ENCODE data around the gene ANAPC4. TPM values are rescaled to one million over a fixed set of nuclear protein-coding genes. Genes with fewer than 3 reads are reported as not detected.

ANAPC4 gene
- total RNA-seq, 1 donor from 2014 or later: 30.2 TPM

DNA sequence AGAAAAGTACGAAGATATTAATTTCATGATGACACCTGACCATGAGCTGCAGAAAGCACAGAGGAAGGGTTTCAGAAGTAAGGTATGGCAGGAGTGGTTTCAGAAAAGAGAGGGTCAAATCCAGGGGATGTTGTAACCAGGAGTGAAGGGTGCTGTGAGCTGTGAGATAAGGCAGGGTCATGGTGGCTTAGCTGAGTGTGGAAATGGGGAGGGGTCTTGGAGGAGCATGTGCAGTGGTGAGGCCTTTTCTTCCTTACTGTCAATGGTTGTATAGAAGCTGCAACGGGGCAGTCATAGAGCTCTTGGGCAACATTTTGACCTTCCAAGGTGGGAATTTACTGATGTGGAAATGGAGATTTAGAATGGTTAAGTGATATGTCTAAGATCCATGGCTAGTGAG, 2.5 kb downstream of the ANAPC4 start:
- no peak for DNase-seq

GRCh38 chr4:25383647-25384046, 6.6 kb downstream of the ANAPC4 start:
- no peak for DNase-seq

GRCh38 chr4:25386926-25387325, 9.9 kb downstream of the ANAPC4 start:
- DNase-seq: no peak

DNA sequence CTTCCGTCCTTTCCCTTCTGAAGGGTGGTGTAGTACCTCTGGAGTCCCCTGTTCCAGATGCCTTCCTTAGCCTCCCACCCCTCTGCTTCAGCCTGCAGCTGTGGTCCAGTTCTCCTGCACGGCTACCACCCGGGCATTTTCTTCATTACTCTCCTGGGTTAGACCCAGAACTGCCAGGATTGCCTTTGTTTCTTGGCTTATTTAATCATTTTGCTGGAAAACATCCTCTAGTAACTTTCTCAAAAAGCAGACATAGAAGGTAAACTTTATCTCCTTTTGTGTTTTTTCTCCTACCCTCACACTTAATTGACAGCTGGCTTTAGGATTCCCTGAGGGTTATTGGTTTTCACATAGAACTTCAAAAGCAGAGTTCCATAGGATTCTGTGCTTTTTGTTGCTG, 20.2 kb downstream of the ANAPC4 start:
- DNase-seq: no peak

DNA sequence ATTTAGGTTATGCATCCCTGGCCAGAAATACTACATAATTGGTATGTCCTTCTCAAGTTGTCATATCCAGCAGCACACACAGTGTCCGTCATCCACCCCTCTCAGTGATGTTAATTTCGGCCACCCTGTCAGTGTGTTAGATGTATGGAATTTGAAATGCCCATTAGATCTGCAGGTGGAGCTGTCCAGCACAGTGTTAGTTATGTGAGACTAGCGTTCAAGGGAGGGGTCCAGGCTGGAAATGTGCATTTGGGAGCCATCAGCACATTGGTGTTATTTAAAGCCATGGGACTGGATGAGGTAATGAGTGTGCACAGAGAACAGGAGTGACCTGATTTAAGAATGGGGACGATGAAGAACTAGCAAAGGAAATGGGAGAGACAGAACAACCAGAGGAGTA, 22.4 kb downstream of the ANAPC4 start:
- no peak for DNase-seq

DNA sequence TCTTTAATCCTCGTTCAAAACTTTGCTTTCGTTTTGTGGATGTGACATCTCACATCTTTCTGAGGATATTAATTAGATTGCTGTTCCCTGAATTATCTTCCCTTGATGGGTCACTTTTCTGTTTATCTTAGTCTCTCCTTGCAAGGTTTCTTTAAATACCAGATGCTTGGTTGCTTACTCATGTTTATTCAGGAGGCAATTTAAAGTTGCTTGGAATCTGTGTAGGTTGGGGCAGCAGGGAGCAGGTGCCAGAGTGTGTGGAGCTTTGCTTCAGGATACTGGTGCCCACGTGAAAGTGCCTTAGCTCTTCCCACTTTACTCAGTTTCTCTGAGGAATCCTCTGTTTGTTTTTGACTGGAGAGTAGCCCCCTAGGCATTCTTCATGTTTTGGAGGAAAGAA, 24.0 kb downstream of the ANAPC4 start:
- no peak for DNase-seq

- DNase-seq: no peak
These were observed 25.5 kb downstream of the ANAPC4 start for GRCh38 chr4:25402521-25402920.

- DNase-seq: no peak
These were observed 26.6 kb downstream of the ANAPC4 start for GRCh38 chr4:25403699-25404098.

DNA sequence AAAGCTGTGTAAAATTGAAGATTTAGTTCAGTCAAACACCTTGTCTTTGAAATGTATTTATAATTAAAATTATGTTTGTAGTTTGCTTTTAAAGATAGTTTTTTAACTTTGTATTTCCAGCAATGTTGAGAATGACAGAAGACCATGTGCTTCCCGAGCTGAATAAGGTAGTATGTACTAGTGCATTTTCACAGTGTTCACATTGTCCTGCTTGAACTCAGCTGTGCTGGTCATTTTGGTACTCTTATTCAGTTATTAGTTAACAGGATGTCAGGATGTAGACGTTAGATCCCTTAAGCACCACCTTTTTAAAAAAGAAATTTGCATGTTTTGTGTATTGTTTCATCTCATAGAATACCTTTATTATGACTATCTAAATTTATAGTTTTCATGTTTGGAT, 28.4 kb downstream of the ANAPC4 start:
- no peak for DNase-seq

GRCh38 chr4:25406081-25406692, 29.1 kb downstream of the ANAPC4 start:
- no peak for DNase-seq

GRCh38 chr4:25410820-25411529, 33.9 kb downstream of the ANAPC4 start:
- no peak for DNase-seq

GRCh38 chr4:25413261-25413660, 36.2 kb downstream of the ANAPC4 start:
- DNase-seq: no peak

DNA sequence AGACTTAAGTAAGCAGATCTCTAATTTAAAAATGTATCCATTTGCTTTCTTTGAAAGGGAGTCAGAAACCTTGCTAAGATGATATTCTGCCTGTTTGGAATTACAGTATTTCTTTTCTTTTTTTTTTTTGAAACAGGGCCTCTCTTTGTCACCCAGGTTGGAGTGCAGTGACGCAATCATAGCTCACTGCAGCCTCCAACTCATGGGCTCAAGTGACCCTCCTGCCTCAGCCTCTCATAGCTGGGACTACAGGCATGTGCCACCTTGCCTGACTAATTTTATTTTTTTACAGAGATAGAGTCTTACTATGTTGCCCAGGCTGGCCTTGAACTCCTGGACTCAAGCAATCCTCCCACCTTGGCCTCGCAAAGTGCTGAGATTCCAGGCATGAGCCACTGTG, 40.0 kb downstream of the ANAPC4 start:
- no peak for DNase-seq

DNA sequence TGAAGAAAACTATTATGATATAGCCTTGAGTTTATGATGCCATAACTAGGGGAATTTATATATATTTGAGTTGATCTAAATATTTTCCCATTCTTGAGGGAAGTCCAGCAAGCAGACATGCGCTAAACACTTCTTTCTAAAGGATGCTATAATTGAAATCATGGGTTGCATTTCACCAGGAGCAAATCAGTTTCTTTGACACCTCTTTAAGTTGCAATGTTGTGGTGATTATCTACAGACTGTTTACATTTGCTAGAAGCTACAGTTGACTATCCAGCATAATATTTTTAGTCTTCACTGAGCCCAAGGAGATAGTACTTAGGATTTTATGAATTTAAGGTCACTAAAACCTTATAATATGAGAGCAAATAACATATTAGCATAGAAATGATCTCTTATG, 43.9 kb downstream of the ANAPC4 start:
- no peak for DNase-seq

GRCh38 chr4:25421816-25422525, 44.9 kb downstream of the ANAPC4 start:
- no peak for DNase-seq

DNA sequence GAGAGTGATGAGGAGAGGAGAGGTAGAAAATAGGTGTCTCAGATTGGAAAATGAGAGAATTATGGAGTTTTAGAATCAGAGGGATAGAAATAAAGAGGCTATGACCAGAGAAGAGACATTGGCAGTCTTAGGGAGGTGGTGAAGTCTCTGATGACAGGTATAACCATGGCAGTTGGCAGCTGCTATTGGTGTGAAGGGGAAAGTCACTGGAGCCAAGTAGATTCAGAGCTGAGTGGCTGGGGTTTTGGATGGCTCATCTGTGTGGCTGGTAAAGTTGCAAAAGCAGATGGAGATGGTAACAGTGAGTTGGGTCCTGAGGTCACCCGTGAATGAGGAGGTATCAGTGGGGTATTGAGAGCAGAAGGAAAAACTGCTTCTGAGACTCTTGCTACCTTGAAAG, 46.5 kb downstream of the ANAPC4 start:
- no peak for DNase-seq

GRCh38 chr4:25424539-25425228, 47.6 kb downstream of the ANAPC4 start:
- no peak for DNase-seq

DNA sequence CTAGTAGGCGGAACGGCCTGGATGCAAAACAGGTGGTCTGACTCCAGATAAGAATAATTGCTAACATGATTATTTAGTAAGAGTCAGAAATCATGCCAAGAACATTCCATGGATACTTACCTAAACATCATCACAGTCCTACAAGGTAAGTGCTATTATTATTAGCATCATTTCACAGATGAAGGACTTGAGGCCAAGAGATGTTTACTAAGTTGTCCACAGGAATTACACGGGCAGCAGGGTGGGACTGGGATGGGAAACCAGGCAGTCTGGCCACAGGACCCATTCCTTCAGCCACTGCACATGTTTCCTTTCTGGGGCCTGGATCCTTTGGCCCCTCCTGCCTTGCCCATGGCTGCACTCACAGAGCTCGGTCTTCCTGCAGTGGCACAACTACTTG, 48.3 kb downstream of the ANAPC4 start:
- no peak for DNase-seq

DNA sequence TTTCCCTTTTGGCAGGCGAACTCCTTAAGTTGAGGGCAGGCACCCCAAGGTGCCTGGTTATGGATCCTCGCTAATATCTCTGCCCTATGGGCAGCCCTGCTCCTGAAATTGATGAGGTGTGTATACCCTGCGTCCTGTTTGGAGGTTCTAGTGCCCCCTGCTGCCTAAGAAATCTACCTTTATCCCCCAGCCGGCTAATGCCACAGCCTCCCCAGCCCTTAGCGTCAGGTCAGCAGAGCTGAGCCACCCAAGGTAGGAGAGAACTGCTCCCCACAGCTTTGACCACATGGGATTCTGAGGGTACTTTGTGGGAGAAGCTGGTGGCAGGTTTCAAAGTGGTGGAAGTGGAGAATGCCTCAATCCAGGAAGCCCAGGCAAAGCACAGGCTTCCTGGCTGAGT, 50.8 kb downstream of the ANAPC4 start:
- DNase-seq: no peak

GRCh38 chr4:25430630-25431029, 53.6 kb downstream of the ANAPC4 start:
- DNase-seq: no peak

DNA sequence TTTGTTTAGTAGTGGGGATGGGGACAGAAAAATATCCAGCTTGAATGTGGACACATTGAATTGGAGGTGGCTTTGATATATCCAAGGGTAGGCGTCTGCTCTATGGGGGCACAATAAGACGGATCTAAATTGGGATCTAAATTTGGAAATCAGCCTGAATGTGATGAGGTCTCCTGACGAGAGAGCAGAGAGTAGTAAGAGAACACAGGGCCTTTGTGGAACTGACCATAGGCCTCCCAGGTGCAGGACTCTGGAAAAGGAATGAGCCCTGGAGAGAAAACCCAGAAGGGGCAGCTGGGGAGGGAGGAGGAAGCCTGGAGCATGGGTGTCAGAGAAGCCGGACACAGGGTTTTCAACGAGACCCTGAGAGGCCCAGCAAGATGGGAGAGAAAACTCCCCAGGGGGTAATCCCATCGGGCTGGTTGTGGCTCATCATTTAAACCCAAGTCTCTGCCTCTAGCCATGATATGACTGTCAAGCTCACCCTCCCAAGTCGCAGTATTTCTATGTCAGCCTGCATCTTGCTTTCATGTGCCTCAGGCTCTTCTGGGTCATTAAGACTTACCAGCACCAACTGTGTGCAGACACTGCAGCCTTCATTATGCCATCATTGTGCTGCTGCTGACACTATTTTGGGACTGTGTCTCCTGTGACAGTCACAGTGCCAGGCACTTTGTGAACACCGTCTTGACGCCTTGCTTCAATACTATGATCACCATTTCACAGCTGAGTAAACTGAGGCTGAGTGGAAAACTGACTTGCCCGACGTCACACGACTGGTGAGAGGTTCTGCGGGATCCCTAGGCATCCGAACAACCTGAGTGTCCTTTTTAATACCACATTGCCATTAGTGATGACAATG, 57.1 kb downstream of the ANAPC4 start:
- DNase-seq: no peak

GRCh38 chr4:25437926-25438325, 60.9 kb downstream of the ANAPC4 start:
- DNase-seq: no peak

All from skin of body (tissue), 2 donors.